Measurements from ENCODE around the gene GNB5. TPM values are rescaled to one million over a fixed set of nuclear protein-coding genes. Genes with fewer than 3 reads are reported as not detected.

Gene GNB5
- total and polyA plus RNA-seq, 2 of the 13 experiments (the other 11 are each of a cell fraction or from before 2014, with no cell fraction given), result 13.7 to 14.4 TPM

DNA sequence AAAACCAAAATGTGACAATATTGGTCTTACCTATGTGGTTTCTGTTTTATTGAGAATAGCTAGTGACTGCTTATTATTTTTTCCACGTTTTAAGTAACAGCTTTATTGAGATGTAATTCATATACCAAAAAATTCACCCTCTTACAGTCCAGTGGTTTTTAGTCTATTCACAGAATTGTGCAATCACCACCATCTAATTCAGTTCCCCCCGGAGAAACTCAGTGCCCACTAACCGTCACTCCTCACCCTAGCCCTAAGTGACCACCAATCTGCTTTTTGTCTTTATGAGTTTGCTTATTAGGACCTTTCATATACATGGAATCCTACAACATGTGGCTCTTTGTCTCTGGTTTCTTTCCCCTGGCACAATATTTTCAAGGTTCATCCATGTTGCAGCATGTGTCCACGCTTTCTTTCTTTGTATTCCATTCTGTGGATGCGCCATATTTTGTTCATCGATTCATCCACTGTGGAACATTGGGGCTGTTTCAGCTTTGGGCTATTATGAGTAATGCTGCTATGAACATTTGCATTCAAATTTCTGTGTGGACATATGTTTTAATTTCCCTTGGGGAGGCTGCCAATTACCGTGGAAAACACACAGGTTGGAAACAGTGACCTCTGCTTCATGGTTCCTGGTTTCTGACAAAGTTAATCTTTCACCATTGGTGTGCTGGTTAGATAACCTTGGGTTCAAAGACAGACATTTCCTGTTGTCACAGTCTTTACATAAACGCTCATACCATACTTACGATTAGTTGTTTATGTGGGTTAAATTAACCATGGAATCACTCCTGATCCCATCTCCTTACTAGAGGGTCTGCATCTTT lies 75.4 kb downstream of the GNB5 start (continued):
- no peak for TF ChIP-seq TCF7L2 (IDR thresholded peaks at IDR 0.05; ENCODE audit: low read depth, low read length)
- TF ChIP-seq ZNF282 (IDR thresholded peaks at IDR 0.05; ENCODE audit: partially characterized antibody), result no peak
- no peak for TF ChIP-seq ZNF768 (CRISPR knock-in tag; IDR thresholded peaks at IDR 0.05)
- TF ChIP-seq CENPT (CRISPR knock-in tag; IDR thresholded peaks at IDR 0.05; ENCODE audit: low read depth), result no peak
- TF ChIP-seq, protein P1, sequence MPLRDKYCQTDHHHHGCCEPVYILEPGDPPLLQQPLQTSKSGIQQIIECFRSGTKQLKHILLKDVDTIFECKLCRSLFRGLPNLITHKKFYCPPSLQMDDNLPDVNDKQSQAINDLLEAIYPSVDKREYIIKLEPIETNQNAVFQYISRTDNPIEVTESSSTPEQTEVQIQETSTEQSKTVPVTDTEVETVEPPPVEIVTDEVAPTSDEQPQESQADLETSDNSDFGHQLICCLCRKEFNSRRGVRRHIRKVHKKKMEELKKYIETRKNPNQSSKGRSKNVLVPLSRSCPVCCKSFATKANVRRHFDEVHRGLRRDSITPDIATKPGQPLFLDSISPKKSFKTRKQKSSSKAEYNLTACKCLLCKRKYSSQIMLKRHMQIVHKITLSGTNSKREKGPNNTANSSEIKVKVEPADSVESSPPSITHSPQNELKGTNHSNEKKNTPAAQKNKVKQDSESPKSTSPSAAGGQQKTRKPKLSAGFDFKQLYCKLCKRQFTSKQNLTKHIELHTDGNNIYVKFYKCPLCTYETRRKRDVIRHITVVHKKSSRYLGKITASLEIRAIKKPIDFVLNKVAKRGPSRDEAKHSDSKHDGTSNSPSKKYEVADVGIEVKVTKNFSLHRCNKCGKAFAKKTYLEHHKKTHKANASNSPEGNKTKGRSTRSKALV (CRISPR knock-in tag; IDR thresholded peaks at IDR 0.05), result no peak
- TF ChIP-seq MEIS2 (CRISPR knock-in tag; IDR thresholded peaks at IDR 0.05), result no peak
- TF ChIP-seq CREM (IDR thresholded peaks at IDR 0.05), result peak; percentile 47
- TF ChIP-seq CREM (CRISPR knock-in tag; IDR thresholded peaks at IDR 0.05), result no peak
- TF ChIP-seq, protein P2, sequence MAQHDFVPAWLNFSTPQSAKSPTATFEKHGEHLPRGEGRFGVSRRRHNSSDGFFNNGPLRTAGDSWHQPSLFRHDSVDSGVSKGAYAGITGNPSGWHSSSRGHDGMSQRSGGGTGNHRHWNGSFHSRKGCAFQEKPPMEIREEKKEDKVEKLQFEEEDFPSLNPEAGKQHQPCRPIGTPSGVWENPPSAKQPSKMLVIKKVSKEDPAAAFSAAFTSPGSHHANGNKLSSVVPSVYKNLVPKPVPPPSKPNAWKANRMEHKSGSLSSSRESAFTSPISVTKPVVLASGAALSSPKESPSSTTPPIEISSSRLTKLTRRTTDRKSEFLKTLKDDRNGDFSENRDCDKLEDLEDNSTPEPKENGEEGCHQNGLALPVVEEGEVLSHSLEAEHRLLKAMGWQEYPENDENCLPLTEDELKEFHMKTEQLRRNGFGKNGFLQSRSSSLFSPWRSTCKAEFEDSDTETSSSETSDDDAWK (CRISPR knock-in tag; IDR thresholded peaks at IDR 0.05), result no peak
- TF ChIP-seq XRCC5 (optimal IDR thresholded peaks at IDR 0.05; ENCODE audit: low read length), result no peak
- peak; percentile 75; the same call in 1 of the 2 replicates for TF ChIP-seq SALL1 (CRISPR knock-in tag; IDR thresholded peaks at IDR 0.05)
- no peak for TF ChIP-seq ZNF484 (CRISPR knock-in tag; IDR thresholded peaks at IDR 0.05; ENCODE audit: borderline replicate concordance, low read depth)
- TF ChIP-seq ZNF20 (CRISPR knock-in tag; IDR thresholded peaks at IDR 0.05), result no peak
- no peak for TF ChIP-seq ZNF367 (CRISPR knock-in tag; IDR thresholded peaks at IDR 0.05; ENCODE audit: borderline replicate concordance)
- TF ChIP-seq, protein P3, sequence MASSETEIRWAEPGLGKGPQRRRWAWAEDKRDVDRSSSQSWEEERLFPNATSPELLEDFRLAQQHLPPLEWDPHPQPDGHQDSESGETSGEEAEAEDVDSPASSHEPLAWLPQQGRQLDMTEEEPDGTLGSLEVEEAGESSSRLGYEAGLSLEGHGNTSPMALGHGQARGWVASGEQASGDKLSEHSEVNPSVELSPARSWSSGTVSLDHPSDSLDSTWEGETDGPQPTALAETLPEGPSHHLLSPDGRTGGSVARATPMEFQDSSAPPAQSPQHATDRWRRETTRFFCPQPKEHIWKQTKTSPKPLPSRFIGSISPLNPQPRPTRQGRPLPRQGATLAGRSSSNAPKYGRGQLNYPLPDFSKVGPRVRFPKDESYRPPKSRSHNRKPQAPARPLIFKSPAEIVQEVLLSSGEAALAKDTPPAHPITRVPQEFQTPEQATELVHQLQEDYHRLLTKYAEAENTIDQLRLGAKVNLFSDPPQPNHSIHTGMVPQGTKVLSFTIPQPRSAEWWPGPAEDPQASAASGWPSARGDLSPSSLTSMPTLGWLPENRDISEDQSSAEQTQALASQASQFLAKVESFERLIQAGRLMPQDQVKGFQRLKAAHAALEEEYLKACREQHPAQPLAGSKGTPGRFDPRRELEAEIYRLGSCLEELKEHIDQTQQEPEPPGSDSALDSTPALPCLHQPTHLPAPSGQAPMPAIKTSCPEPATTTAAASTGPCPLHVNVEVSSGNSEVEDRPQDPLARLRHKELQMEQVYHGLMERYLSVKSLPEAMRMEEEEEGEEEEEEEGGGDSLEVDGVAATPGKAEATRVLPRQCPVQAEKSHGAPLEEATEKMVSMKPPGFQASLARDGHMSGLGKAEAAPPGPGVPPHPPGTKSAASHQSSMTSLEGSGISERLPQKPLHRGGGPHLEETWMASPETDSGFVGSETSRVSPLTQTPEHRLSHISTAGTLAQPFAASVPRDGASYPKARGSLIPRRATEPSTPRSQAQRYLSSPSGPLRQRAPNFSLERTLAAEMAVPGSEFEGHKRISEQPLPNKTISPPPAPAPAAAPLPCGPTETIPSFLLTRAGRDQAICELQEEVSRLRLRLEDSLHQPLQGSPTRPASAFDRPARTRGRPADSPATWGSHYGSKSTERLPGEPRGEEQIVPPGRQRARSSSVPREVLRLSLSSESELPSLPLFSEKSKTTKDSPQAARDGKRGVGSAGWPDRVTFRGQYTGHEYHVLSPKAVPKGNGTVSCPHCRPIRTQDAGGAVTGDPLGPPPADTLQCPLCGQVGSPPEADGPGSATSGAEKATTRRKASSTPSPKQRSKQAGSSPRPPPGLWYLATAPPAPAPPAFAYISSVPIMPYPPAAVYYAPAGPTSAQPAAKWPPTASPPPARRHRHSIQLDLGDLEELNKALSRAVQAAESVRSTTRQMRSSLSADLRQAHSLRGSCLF (CRISPR knock-in tag; IDR thresholded peaks at IDR 0.05; ENCODE audit: borderline replicate concordance), result no peak
- peak; percentile 89 for TF ChIP-seq RXRB (CRISPR knock-in tag; IDR thresholded peaks at IDR 0.05; ENCODE audit: borderline replicate concordance)
- TF ChIP-seq POLR2AphosphoS5 (IDR thresholded peaks at IDR 0.05; ENCODE audit: low read depth, low read length), result no peak
- TF ChIP-seq PLRG1 (conservative IDR thresholded peaks at IDR 0.05), result no peak
- no peak for TF ChIP-seq ZNF816 (CRISPR knock-in tag; IDR thresholded peaks at IDR 0.05; ENCODE audit: borderline replicate concordance)
- no peak for TF ChIP-seq ASH2L (IDR thresholded peaks at IDR 0.05; ENCODE audit: insufficient read length, low read depth, low read length)
- no peak for TF ChIP-seq NFKBIZ (CRISPR knock-in tag; IDR thresholded peaks at IDR 0.05)
- TF ChIP-seq, protein P4, sequence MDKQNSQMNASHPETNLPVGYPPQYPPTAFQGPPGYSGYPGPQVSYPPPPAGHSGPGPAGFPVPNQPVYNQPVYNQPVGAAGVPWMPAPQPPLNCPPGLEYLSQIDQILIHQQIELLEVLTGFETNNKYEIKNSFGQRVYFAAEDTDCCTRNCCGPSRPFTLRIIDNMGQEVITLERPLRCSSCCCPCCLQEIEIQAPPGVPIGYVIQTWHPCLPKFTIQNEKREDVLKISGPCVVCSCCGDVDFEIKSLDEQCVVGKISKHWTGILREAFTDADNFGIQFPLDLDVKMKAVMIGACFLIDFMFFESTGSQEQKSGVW (CRISPR knock-in tag; IDR thresholded peaks at IDR 0.05; ENCODE audit: borderline replicate concordance), result no peak

All from HepG2 (cell line).